Progenitor cell of endocrine pancreas (in vitro differentiated cells): ENCODE results near the gene ORMDL3. TPM values are rescaled to one million over a fixed set of nuclear protein-coding genes. Genes with fewer than 3 reads are reported as not detected.
A peak's percentile ranks its signal among the peaks of the same experiment; 100 is the strongest.
"Not testable (repeated sequence)": the region's sequence is repeated elsewhere in the genome, so short reads cannot be mapped to it uniquely, and the experiment has no call there.

Experiments used
- DNase-seq: peaks from one replicate; pipeline ENCODE4 v3.0.0; 2021; ENCODE audit warnings: low spot score; ENCODE audit not compliant: unreplicated experiment
- H3K27ac Mint-ChIP-seq: 2 replicates; pipeline ENCODE4 v1.8.0; 2021; ENCODE audit warnings: mild to moderate bottlenecking, moderate library complexity, mixed read lengths
- H3K27me3 Mint-ChIP-seq: 2 replicates; pipeline ENCODE4 v1.8.0; 2021; ENCODE audit warnings: mixed read lengths
- H3K36me3 Mint-ChIP-seq: 2 replicates; pipeline ENCODE4 v1.8.0; 2022; ENCODE audit warnings: mixed read lengths; ENCODE audit not compliant: insufficient read depth
- H3K4me1 Mint-ChIP-seq: 2 replicates; pipeline ENCODE4 v1.8.0; 2021; ENCODE audit warnings: low read depth, mixed read lengths
- H3K4me3 Mint-ChIP-seq: 2 replicates; pipeline ENCODE4 v1.8.0; 2021; ENCODE audit warnings: low read depth, mild to moderate bottlenecking, moderate library complexity, mixed read lengths
- H3K9me3 Mint-ChIP-seq: 2 replicates; pipeline ENCODE4 v1.8.0; 2021; ENCODE audit warnings: low read depth, mixed read lengths
- CTCF ChIP-seq: fragments of 200-600 bp; sonication (generic); IDR thresholded peaks from one replicate; pipeline ENCODE4 v1.5.0; 2021; ENCODE audit warnings: antibody characterized with exemption, mild to moderate bottlenecking; ENCODE audit not compliant: unreplicated experiment
- total RNA-seq: library from RNA; stranded (reverse); gene quantifications from 2 replicates; pipeline ENCODE4 v1.2.1, GENCODE V29; 2021

The ORMDL3 gene
- total RNA-seq, 1 donor from 2014 or later = 87.6 TPM

DNA sequence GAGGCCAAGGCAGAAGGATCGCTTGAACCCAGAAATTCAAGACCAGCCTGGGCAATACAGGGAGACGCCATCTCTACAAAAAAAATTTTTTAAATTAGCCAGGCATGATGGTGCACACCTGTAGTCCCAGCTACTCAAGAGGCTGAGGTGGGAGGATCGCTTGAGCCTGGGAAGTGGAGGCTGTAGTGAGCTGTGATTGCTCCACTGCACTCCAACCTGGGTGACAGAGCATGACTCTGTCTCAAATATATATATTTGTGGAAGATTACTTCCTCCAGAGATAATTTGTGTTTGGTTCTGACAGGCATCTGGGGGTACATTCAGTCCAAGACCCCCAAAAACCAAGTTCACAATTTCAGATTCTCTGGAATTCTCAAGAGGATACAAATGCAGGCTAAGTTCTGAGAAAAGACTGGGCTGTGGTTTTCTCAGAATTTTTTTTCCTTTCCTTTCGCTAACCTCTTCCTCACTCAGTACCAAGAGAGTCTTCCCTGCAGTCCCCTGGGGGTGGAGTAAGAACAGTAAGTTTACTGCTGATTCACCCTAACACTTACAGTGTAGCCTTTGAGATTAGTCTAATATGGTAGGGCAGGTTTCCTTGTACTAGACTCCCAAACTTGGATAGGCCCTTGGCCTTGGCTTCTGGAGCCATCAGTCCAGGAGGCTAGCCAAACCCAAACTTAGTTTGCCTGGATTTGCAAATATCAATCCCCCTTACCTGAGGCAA lies 24.1 kb downstream of the ORMDL3 start:
- H3K4me3 Mint-ChIP-seq = no peak overlapping the region
- H3K27ac Mint-ChIP-seq = no peak overlapping the region
- H3K9me3 Mint-ChIP-seq = peaks cover 3% of the 10 kb centered on the region
- DNase-seq = no peak
- H3K27me3 Mint-ChIP-seq = no peaks in the 10 kb centered on the region
- peaks cover 7% of the 10 kb centered on the region for H3K36me3 Mint-ChIP-seq
- TF ChIP-seq CTCF = no peak
- peaks cover 5% of the 10 kb centered on the region for H3K4me1 Mint-ChIP-seq

DNA sequence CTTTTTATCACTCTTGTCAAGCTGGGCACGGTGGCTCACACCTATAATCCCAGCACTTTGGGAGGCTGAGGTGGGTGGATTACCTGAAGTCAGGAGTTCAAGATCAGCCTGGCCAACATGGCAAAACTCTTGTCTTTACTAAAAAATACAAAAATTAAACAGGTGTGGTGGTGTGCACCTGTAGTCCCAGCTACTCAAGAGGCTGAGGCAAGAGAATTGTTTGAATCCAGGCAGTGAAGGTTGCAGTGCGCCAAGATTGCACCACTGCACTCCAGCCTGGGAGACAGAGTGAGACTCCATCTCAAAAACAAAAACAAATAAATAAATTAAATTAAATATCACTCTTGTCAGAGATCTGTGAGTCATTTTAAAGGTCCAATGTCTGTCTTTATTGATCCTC lies 25.4 kb downstream of the ORMDL3 start:
- not testable (repeated sequence) for H3K4me3 Mint-ChIP-seq, H3K27me3 Mint-ChIP-seq, H3K9me3 Mint-ChIP-seq, DNase-seq, H3K27ac Mint-ChIP-seq, H3K4me1 Mint-ChIP-seq, H3K36me3 Mint-ChIP-seq

- DNase-seq = no peak
- Mint-ChIP-seq H3K4me3 (no peak overlapping the region), H3K4me1 (no peaks in the 10 kb centered on the region), H3K36me3 (peaks cover 7% of the 10 kb centered on the region), H3K9me3 (peaks cover 3% of the 10 kb centered on the region), H3K27me3 (peaks cover 3% of the 10 kb centered on the region), H3K27ac (no peak overlapping the region)
- TF ChIP-seq CTCF = no peak
These were observed 28.2 kb downstream of the ORMDL3 start for GRCh38 chr17:39899215-39899614.

- H3K4me3 Mint-ChIP-seq = no peak overlapping the region
- H3K27ac Mint-ChIP-seq = no peak overlapping the region
- H3K36me3 Mint-ChIP-seq = peaks cover 7% of the 10 kb centered on the region
- H3K4me1 Mint-ChIP-seq = no peaks in the 10 kb centered on the region
- peaks cover 3% of the 10 kb centered on the region for H3K27me3 Mint-ChIP-seq
- TF ChIP-seq CTCF = no peak
- DNase-seq = no peak
- H3K9me3 Mint-ChIP-seq = peaks cover 3% of the 10 kb centered on the region
These were observed 29.3 kb downstream of the ORMDL3 start for GRCh38 chr17:39898088-39898487.

DNA sequence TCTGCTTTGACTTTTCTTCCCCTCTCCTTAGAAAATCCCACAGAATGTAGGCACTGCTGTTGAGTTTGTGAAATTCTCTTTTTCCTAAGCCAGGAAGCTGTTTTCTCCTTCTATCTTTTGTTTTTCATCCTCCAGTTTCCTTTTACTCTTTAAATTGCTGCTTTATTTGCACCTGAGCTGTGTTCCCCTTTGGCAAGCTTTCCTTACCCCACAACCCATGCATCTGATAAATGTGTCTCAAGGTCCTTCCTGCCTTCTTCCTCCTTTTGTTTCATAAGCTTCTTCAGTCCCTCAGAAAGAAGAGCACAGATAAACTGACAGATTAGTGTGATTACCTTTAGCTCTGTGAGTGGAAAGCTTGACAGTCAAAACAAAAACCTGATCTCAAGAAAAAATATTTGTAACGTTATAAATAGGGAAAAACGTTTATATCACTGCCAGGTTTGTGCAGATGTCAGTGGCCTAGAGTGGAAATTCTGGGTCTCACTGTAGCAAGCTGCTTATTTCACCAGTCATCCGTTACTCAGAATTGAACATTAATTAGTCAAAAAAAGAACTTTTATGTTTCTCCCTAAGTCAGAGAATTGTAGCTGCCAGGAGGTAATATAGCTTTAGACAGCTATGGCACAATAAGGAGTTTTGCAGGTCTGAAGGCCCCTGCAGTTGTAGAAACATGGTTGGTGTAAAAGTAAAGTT lies 32.6 kb downstream of the ORMDL3 start:
- no peak for TF ChIP-seq CTCF
- Mint-ChIP-seq H3K36me3 (peaks cover 5% of the 10 kb centered on the region), H3K27ac (peak overlapping the region; percentile 50), H3K4me1 (no peaks in the 10 kb centered on the region), H3K4me3 (no peak overlapping the region), H3K9me3 (peaks cover 3% of the 10 kb centered on the region), H3K27me3 (peaks cover 11% of the 10 kb centered on the region)
- no peak for DNase-seq

- DNase-seq = no peak
- no peak for TF ChIP-seq CTCF
- Mint-ChIP-seq H3K27ac (no peak overlapping the region), H3K4me3 (no peak overlapping the region), H3K36me3 (no peaks in the 10 kb centered on the region), H3K9me3 (no peaks in the 10 kb centered on the region), H3K27me3 (peaks cover 16% of the 10 kb centered on the region), H3K4me1 (peaks cover 8% of the 10 kb centered on the region)
These were observed 38.2 kb downstream of the ORMDL3 start for GRCh38 chr17:39889200-39889599.
